DND-41 (cell line): ENCODE measurements around the gene SANBR.
"Not testable (repeated sequence)": the region's sequence is repeated elsewhere in the genome, so short reads cannot be mapped to it uniquely, and the experiment has no call there.

ENCODE experiments used
- ATAC-seq: fragments of 200-7000 bp; cut with Tn5 transposase; 3 replicates; pipeline ENCODE4 v1.9.1; 2021; ENCODE audit warnings: low read depth; ENCODE audit not compliant: insufficient read depth
- DNase-seq: peaks from one replicate; pipeline ENCODE4 v3.0.0-alpha.2; 2020
- H2AFZ ChIP-seq: 2 replicates; pipeline ENCODE4 v1.6.0; 2012; ENCODE audit warnings: low read depth, low read length
- H3K27ac ChIP-seq: 2 replicates; pipeline ENCODE4 v1.5.1; 2012; ENCODE audit warnings: low read length, inconsistent platforms
- H3K27me3 ChIP-seq: fragments of 200-600 bp; sonication (generic); 2 replicates; pipeline ENCODE4 v1.6.0; 2012; ENCODE audit warnings: low read length, mild to moderate bottlenecking, inconsistent platforms; ENCODE audit not compliant: insufficient read depth, poor library complexity
- H3K36me3 ChIP-seq: 2 replicates; pipeline ENCODE4 v1.5.1; 2012; ENCODE audit warnings: low read length, inconsistent platforms; ENCODE audit not compliant: insufficient read depth
- H3K4me1 ChIP-seq: 2 replicates; pipeline ENCODE4 v1.5.1; 2012; ENCODE audit warnings: mild to moderate bottlenecking, low read length; ENCODE audit not compliant: insufficient read depth
- H3K4me2 ChIP-seq: 2 replicates; pipeline ENCODE4 v1.6.0; 2012; ENCODE audit warnings: mild to moderate bottlenecking, moderate library complexity, low read length, inconsistent platforms; ENCODE audit not compliant: insufficient read depth
- H3K4me3 ChIP-seq, 2 experiments: fragments of 200-600 bp in 1 of 2; shearing (Covaris generic) in 1 of 2; 2 replicates each; pipeline ENCODE4 v1.5.1; 2012 to 2016; ENCODE audit warnings: inconsistent platforms in 2 of 2, low read length in 2 of 2, mild to moderate bottlenecking in 2 of 2, low read depth in 1 of 2, moderate library complexity in 1 of 2
- H3K79me2 ChIP-seq: 2 replicates; pipeline ENCODE4 v1.6.0; 2012; ENCODE audit warnings: low read length, inconsistent platforms; ENCODE audit not compliant: insufficient read depth
- H3K9ac ChIP-seq: 2 replicates; pipeline ENCODE4 v1.6.0; 2012; ENCODE audit warnings: low read depth, mild to moderate bottlenecking, inconsistent platforms, low read length, moderate library complexity
- H3K9me3 ChIP-seq: 2 replicates; pipeline ENCODE4 v1.5.1; 2012; ENCODE audit warnings: low read length, moderate library complexity, mild to moderate bottlenecking, inconsistent platforms; ENCODE audit not compliant: insufficient read depth, severe bottlenecking
- H4K20me1 ChIP-seq: 2 replicates; pipeline ENCODE4 v1.6.0; 2012; ENCODE audit warnings: low read length; ENCODE audit not compliant: insufficient read depth
- CTCF ChIP-seq: IDR thresholded peaks from 2 replicates; pipeline ENCODE4 v1.5.1; 2012; ENCODE audit warnings: borderline replicate concordance, low read length, moderate library complexity, mild to moderate bottlenecking; ENCODE audit not compliant: poor library complexity, severe bottlenecking; ENCODE audit errors: extremely low read depth
- EZH2 ChIP-seq: IDR thresholded peaks from 3 replicates; pipeline ENCODE4 v1.6.1; 2012; ENCODE audit warnings: borderline replicate concordance, low read depth, mild to moderate bottlenecking, moderate library complexity, low read length, inconsistent platforms; ENCODE audit not compliant: severe bottlenecking

The SANBR gene

GRCh38 chr2:61018798-61019197 lies 46.9 kb upstream of the SANBR start:
- Histone ChIP-seq H3K36me3 (peaks cover 19% of the 10 kb centered on the region), H3K4me3 (peak overlapping the region; percentile 66 to 79), H4K20me1 (peaks cover 6% of the 10 kb centered on the region; the same call in 1 of the 2 replicates), H3K9me3 (no peaks in the 10 kb centered on the region), H3K4me1 (peaks cover 35% of the 10 kb centered on the region), H3K4me2 (peak overlapping the region; percentile 75), H2AFZ (0 out of 2 replicates have a peak overlapping the region, but pooled peaks have one; percentile 98), H3K27me3 (no peaks in the 10 kb centered on the region), H3K27ac (peak overlapping the region; percentile 96), H3K79me2 (peaks cover 79% of the 10 kb centered on the region), H3K9ac (peak overlapping the region; percentile 71)
- ATAC-seq, result no peak
- TF ChIP-seq EZH2 (no peak), CTCF (no peak)
- DNase-seq, result no peak

- Histone ChIP-seq H3K27me3 (no peaks in the 10 kb centered on the region), H3K4me1 (peaks cover 19% of the 10 kb centered on the region), H3K4me2 (no peak overlapping the region), H3K9ac (no peak overlapping the region), H2AFZ (no peak overlapping the region), H4K20me1 (peaks cover 6% of the 10 kb centered on the region; the same call in 1 of the 2 replicates), H3K9me3 (no peaks in the 10 kb centered on the region), H3K36me3 (peaks cover 24% of the 10 kb centered on the region), H3K4me3 (no peak overlapping the region), H3K79me2 (peaks cover 94% of the 10 kb centered on the region), H3K27ac (no peak overlapping the region)
- DNase-seq, result no peak
- TF ChIP-seq CTCF (no peak), EZH2 (no peak)
- ATAC-seq, result no peak
These were observed 44.4 kb upstream of the SANBR start for GRCh38 chr2:61021228-61021660.

- H3K27ac ChIP-seq, result no peak overlapping the region
- H3K4me1 ChIP-seq, result peaks cover 14% of the 10 kb centered on the region
- no peak overlapping the region for H3K4me3 ChIP-seq
- TF ChIP-seq CTCF, result no peak
- no peak for TF ChIP-seq EZH2
- H3K9me3 ChIP-seq, result no peaks in the 10 kb centered on the region
- no peaks in the 10 kb centered on the region for H3K27me3 ChIP-seq
- H3K79me2 ChIP-seq, result peaks cover 82% of the 10 kb centered on the region
- H3K4me2 ChIP-seq, result no peak overlapping the region
- H3K36me3 ChIP-seq, result peaks cover 28% of the 10 kb centered on the region
- H2AFZ ChIP-seq, result no peak overlapping the region
- no peak overlapping the region for H3K9ac ChIP-seq
- peaks cover 6% of the 10 kb centered on the region; the same call in 1 of the 2 replicates for H4K20me1 ChIP-seq
- ATAC-seq, result no peak
- no peak for DNase-seq
These were observed 42.0 kb upstream of the SANBR start for GRCh38 chr2:61023670-61024069.

- Histone ChIP-seq H3K4me1 (no peaks in the 10 kb centered on the region), H3K4me2 (no peak overlapping the region), H3K27me3 (no peaks in the 10 kb centered on the region), H3K9me3 (no peaks in the 10 kb centered on the region), H3K36me3 (peaks cover 43% of the 10 kb centered on the region), H3K9ac (no peak overlapping the region), H4K20me1 (no peaks in the 10 kb centered on the region; the same call in 1 of the 2 replicates), H3K79me2 (peaks cover 30% of the 10 kb centered on the region), H3K4me3 (no peak overlapping the region), H2AFZ (no peak overlapping the region), H3K27ac (no peak overlapping the region)
- DNase-seq, result no peak
- ATAC-seq, result no peak
- no peak for TF ChIP-seq CTCF
- no peak for TF ChIP-seq EZH2
These were observed 36.1 kb upstream of the SANBR start for GRCh38 chr2:61029533-61029932.

- not testable (repeated sequence) for H3K79me2 ChIP-seq, H3K27ac ChIP-seq, DNase-seq, H3K9me3 ChIP-seq, H3K4me1 ChIP-seq, H3K4me3 ChIP-seq, H3K4me2 ChIP-seq, H3K9ac ChIP-seq, H4K20me1 ChIP-seq, ATAC-seq, H3K27me3 ChIP-seq, H2AFZ ChIP-seq
- H3K36me3 ChIP-seq, result peaks cover 43% of the 10 kb centered on the region
These were observed 31.1 kb upstream of the SANBR start for GRCh38 chr2:61034592-61034991.
